Gastroesophageal sphincter (tissue), 3 donors: ENCODE results near the gene TMEM43.

Experiments used
- CTCF ChIP-seq, 4 experiments: fragments of 200-600 bp in 2 of 4; fragments of 450-650 bp in 2 of 4; sonication (generic) in 1 of 4; IDR thresholded peaks; one replicate each; pipeline ENCODE4 v1.5.1; 2017 to 2019; ENCODE audit warnings: antibody characterized with exemption in 4 of 4, mild to moderate bottlenecking in 2 of 4, moderate library complexity in 2 of 4
- POLR2A ChIP-seq, 2 donors: fragments of 450-650 bp; IDR thresholded peaks; one replicate each; pipeline ENCODE4 v1.6.1; 2017; ENCODE audit warnings: antibody characterized with exemption in 2 of 2, mild to moderate bottlenecking in 2 of 2, moderate library complexity in 1 of 2
- POLR2AphosphoS5 ChIP-seq: sonication (generic); formaldehyde crosslinking; IDR thresholded peaks from one replicate; pipeline ENCODE4 v1.6.1; 2017; ENCODE audit warnings: antibody characterized with exemption

- TF ChIP-seq POLR2AphosphoS5 (no peak), CTCF (IDR thresholded peaks at IDR 0.05) (no peak), POLR2A (IDR thresholded peaks at IDR 0.05) (no peak)
Observed at GRCh38 chr3:14141144-14141543, 16.3 kb downstream of the TMEM43 start.
